ENCODE measurements around the gene TMEM131.

- TF ChIP-seq ATF1 (CRISPR knock-in tag; IDR thresholded peaks at IDR 0.05), result no peak
- TF ChIP-seq CTCF (IDR thresholded peaks at IDR 0.05), result no peak
- no peak for TF ChIP-seq SP1 (CRISPR knock-in tag; conservative IDR thresholded peaks at IDR 0.05)
- no peak for TF ChIP-seq ETV6 (CRISPR knock-in tag; IDR thresholded peaks at IDR 0.05)
- no peak for TF ChIP-seq PREB (CRISPR knock-in tag; IDR thresholded peaks at IDR 0.05; ENCODE audit: borderline replicate concordance)
- no peak for TF ChIP-seq FOXK1 (CRISPR knock-in tag; IDR thresholded peaks at IDR 0.05)
- TF ChIP-seq MLX (CRISPR knock-in tag; IDR thresholded peaks at IDR 0.05), result no peak
- TF ChIP-seq RELA (CRISPR knock-in tag; IDR thresholded peaks at IDR 0.05; ENCODE audit: borderline replicate concordance), result no peak
- no peak for TF ChIP-seq ATF3 (CRISPR knock-in tag; conservative IDR thresholded peaks at IDR 0.05)
Measured at GRCh38 chr2:98014379-98014778, 18.6 kb upstream of the TMEM131 start.

Measured in WTC11 (cell line).